HG03159 (cell line): Measurements from ENCODE around the gene FAM89B.

ENCODE experiments used
- ATAC-seq: cut with Tn5 transposase; IDR thresholded peaks from one replicate; pipeline ENCODE4 v1.9.1; 2021; ENCODE audit warnings: mild to moderate bottlenecking, moderate library complexity; ENCODE audit not compliant: unreplicated experiment

Gene FAM89B

DNA sequence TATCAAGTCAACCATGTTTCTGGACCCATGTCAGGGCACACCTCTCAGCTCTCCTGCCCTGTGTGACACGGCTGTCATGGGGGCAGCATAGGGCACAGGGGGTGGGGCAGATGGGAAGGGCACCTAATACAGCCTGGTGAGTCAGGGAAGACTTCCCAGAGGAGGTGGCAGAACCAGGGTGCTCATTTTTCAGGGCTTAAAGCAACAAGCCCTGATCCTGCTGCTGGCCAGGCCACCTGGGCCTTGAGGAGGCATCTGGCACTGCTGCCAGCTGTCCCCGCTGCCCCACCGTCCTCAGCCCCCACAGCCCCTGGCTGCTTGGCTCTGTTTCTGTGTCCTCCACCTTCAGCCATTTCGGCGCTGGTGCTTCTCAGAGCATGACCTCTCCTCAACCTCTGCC lies 37.3 kb downstream of the FAM89B start:
- no peak for ATAC-seq

DNA sequence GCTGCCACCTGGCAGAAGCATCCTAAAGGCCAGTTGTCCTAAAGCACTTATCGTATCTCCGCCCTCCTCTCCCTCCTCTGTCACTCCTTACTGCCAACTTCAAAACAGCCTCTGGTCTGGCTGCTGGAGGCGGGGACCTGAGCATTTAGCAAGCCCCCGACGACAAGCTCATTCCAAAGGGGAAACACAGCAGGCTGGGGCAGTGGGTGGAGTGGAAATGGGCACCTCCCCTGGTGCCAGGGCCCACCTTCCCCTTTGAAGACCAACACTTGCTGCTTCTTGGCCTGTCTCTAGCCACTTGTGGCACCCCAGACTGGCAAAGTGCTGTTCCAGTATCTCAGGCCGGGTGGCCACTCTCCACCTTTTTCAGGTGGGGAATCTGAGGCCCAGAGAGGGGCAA lies 38.1 kb downstream of the FAM89B start:
- no peak for ATAC-seq

DNA sequence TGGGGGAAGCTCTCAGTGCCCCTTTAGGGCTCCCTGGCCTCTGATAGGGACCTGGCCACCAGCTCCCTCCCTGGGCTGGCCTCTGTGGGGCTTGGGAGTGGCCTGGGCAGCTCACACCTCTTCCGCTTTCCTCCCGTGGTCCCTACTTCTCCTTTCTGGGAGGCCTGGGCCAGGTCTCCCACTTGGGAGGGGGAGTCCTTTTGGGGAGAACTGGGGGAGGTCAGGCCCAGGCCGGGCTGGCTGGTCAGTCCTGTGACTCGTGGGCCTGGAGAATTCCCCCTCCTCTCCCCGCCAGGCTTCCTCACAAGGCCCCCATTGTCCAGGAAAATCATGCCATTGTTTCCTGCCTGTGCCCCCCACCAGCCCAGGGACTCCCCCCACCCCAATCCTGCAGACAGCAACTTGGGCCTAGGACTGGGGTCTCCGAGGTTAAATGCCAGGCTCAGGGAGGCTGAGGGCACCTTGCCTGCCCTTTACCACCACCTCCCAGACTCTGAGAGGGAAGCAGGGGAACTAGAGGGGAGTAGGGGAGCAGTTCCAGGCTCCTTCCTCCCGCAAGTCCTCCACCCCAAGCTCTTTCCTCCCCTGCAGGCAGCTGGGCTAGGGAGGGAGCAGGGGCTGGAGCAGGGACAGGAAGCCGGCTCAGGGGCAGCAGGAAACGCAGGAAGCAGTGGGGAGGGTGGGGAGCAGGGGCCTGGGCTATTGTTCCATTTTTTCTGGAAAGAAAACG lies 38.9 kb downstream of the FAM89B start:
- ATAC-seq: no peak

DNA sequence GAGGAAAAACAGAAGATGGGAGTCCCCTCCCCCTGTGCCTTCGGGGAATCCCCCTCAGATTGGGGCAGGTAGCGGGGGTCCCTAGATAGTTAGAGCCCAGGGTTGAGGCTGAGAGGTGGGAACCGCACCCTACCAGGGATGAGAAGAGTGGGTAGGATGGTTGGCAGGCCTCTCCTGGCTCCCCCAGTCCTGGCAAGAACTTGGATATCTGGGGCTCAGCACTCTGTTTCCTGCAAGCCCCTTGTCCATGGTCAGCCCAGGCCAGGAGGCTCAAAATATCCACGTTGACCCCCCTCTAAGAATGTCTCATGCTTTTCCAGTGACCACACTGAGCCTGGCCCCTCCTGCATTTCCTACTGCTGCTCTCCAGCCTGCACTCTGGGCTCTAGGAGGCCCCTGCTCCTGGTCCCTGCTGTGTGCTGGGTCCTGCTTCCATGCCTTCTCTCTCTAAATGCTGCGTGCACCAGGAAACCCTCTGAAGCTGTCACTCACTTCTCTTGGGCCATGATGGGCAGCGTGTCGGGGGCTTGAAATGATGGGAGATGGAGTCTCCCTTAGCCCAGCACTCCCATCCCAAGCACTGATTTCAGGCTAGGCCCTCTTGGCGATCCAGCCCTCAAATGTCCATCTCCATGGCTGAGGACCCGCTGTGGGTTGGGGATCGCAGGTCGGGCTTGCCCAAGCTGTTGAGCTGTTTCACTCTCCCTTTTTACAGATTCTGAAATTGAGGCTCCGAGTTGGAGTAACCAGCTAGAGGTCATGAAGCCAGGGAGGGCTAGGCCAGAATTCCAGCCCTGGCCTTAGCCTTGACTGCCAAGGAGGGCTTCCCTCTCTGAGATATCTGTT lies 39.6 kb downstream of the FAM89B start:
- ATAC-seq: no peak

DNA sequence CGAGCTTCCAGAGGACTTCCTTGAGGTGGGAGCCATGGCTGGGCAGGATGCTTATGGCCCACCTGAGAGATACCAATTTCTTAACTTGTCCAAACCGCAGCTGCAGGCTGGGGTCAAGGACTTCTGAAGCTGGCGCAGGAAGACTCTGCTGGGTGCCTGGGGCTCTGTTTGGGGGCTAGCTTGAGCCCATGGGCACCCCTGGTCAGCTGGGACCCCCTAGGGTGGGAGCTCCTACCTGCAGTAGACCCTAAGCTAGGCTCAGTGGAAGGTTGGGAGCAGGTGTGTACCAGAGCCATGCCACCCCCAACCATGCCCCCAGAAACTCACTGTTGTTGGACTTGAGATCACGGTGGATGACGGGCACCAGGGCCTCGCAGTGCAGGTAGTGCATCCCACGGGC lies 40.4 kb downstream of the FAM89B start:
- no peak for ATAC-seq

DNA sequence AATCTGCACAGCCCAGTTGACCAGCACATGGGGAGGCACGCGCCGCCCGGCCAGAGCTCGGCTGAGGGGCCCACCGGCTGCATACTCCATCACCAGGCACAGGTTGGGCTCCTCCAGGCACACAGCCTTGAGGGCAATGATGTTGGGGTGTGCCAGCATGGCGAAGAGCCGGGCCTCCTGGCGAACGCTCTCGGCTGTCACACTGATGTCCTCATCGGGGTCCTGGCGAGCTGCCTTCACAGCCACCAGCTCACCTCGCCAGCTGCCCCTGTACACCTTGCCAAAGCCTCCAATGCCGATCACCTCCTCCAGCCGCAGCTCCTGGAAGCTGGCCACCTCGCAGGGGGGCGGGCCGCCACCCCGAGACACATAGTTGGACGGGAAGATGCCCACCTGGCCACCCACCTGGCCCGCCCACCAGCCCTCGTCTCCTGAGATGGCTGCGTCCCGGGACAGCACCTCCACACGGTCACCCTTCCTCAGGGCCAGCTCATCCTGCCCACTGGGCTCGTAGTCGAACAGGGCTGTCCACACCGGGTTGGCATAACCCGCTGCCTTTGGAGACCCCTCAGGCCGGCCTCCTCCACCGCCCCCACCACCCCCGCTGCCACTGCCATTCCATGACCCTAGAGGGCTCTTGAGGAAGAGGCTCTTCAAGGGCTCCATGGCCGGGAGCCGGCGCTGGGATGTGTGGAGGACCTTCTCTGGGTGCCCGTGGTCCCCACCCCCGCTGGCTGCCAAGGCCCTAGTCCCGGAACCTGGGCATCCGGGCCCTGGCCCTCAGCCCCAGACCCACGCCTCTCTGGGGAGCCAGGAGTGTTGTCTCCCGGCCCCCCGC lies 41.0 kb downstream of the FAM89B start:
- no peak for ATAC-seq

DNA sequence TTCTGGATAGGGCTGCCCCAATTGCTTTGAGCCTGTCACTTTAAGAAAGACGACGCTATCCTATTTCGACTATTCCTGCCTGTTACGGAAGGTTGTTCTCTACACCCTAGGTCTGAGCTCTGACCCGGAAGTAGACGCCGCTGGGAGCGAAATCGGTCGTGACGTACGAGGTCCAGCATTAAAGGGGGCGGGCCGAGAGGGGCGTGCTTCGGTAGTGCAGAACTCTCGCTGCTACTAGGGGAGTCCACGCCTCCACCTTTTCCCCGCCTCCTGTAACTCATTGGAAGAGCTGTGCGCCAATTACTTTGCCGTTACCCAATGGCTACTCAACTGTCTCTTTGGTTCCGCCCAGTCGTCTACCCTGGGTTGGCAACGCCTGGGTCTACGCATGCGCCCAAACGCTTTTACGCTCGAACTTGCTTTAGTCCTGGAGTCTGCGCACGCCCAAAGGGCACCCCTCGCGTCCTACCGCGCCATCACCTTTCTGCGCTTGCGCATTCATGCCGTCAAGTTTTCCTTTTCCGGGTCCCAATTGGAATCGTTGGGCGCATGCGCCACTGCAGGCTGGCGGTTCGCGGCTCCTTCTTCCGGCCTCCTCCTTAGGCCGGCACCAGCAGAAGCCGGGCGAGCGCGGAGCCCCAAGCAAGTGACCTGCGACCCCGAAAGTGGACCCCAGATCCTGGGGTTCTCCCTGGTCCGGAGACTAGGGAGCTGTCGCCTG lies 43.1 kb downstream of the FAM89B start, which contains the start of gene PCNX3:
TSS of gene PCNX3 (plus strand) at position 548 of the 721 bp plus-strand sequence. CDS start 536 bp downstream, outside the sequence.
- ATAC-seq: peak; percentile 78

DNA sequence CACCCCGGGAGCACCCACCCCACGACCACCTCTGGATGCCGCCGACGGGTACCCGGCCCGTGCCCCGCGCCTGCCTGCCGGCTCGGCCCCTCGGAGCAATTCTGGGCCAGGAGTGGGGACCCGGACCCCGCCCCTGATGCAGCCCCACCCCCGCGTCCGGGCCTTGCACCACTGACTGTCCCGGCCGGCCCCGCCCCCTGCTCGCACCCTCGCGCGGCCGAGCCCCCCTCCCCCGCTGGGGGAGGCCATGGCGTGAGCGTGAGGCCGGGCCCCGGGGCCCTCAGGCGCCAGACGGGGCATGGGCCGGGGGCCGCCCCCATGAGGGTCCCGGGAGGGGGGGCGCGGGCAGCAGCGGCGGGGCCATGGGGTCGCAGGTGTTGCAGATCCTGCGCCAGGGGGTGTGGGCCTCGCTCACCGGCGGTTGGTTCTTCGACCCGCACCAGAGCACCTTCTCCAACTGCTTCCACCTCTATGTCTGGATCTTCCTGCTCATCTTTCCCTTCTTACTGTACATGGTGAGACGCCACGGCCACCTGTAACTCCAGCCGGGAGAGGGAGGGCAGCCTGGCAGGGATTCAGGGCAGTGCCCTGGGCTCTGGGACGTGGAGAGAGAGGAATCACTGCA lies 43.7 kb downstream of the FAM89B start:
- ATAC-seq: peak; percentile 6

DNA sequence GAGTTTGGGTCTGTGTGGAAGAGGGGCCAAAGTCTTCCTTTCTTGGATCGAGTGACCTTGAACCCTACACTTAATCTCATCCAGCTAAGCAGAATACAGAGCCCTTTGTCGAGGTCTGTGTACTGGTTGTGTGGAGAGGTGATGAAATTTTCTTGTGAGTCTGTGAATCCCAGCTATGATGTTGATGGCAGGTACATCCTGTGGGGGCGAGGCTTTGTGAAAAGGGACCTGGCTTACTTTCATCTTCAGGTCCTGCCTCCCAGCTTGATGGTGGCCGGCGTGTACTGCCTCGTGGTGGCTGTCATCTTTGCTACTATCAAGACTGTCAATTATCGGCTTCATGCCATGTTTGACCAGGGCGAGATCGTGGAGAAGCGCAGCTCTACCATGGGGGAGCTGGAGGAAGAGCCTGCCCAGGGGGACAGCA lies 44.2 kb downstream of the FAM89B start:
- ATAC-seq: no peak

DNA sequence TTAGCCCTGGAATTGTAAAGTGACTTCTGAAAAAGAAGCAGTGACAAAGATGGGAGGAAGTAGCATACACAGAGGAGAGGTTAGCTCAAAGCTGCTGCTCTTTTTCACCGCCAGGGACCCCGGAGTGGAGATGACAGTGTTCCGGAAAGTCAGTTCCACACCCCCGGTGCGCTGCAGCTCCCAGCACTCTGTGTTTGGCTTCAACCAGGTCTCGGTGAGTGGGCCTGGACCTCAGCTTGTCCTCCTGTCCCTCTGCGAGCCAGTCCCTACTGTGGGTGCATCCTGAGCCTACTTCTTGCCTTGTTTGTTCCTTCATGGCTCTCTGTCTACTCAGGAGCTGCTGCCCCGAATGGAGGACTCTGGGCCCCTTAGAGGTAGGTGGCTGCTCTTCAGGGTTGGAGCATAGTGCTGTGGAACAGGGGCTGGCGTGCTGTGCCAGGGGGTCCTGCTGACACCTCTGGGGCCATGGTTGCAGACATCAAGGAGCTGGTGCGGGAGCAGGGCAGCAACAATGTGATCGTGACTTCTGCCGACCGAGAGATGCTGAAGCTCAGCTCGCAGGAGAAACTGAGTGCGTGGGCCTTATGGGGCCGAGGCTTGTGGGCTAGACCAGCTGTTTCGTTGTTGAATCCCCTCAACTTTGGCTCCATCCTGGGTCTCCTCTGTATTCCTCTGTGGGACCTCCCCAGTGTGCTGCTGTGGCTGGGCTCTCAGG lies 45.0 kb downstream of the FAM89B start:
- no peak for ATAC-seq

DNA sequence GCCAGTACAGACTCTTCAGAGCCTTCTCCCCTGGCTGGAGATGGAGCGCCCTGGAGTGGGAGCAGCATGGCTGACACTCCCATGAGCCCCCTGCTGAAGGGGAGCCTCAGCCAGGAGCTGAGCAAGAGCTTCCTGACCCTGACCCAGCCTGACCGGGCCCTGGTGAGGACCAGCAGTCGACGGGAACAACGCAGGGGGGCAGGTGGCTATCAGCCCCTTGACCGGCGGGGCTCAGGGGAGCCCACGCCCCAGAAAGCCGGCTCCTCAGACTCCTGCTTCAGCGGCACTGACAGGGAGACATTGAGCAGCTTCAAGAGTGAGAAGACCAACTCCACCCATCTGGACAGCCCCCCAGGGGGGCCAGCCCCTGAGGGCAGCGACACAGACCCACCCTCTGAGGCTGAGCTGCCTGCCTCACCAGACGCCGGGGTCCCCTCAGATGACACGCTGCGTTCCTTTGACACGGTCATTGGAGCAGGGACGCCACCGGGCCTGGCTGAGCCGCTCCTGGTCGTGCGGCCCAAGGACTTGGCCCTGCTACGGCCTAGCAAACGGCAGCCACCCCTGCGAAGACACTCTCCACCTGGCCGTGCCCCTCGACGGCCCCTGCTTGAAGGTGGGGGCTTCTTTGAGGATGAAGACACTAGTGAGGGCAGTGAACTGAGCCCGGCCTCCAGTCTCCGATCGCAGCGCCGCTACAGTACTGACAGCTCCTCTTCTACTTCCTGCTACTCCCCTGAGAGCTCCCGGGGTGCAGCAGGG lies 45.8 kb downstream of the FAM89B start:
- no peak for ATAC-seq

DNA sequence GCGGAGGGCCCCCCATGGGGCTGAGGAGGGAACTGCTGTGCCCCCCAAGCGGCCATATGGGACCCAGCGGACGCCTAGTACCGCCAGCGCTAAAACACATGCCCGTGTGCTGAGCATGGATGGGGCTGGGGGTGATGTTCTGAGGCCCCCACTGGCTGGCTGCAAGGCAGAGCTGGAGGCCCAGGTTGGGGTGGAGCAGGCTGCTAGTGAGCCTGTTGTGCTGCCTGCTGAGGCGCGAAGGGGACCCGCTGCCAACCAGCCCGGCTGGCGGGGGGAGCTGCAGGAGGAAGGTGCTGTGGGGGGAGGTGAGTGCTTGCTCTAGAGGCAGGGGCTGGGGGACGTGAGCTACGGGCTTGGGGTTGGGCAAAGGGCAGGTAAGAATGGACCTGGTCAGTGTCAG lies 46.4 kb downstream of the FAM89B start:
- no peak for ATAC-seq

DNA sequence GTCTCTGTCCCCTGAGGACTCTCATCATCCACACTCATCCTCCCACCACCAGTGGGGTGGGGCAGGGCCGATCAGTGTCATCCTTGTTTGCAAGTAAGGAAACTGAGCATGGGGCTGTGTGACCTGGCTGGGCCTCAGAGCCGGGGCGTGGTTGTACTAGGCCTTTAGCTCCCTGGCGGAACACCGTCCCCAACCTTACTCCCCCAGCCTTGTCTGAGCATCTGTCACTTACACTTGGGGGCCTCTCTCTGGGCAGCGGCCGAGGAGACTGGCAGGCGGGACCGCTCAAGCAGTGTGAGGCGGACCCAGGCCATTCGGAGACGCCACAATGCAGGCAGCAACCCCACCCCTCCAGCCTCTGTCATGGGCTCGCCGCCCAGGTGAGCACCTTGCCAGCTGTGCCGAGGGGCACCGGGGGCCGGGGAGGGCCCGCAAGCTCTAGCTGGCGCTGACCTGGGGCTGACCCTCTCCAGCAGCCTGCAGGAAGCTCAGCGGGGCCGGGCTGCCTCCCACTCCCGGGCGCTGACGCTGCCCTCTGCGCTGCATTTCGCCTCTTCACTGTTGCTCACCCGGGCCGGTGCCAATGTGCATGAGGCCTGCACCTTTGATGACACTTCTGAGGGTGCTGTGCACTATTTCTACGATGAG lies 47.1 kb downstream of the FAM89B start:
- no peak for ATAC-seq

DNA sequence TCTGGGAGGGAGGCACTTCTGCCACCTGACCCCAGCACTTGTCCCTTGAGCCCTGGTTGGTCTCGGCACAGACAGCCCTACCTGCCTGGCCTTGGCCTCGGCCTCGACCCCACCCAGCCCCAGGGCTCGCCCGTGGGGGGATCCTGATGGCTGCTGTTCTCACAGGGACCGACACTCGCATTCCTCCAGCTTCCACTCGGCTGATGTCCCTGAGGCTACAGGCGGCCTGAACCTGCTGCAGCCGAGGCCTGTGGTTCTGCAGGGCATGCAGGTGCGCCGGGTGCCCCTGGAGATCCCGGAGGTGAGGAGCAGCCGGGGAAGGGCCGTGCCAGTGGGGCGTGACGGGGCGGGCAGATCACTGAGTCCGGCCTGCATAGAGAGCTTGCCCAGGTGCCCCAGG lies 48.3 kb downstream of the FAM89B start:
- no peak for ATAC-seq

DNA sequence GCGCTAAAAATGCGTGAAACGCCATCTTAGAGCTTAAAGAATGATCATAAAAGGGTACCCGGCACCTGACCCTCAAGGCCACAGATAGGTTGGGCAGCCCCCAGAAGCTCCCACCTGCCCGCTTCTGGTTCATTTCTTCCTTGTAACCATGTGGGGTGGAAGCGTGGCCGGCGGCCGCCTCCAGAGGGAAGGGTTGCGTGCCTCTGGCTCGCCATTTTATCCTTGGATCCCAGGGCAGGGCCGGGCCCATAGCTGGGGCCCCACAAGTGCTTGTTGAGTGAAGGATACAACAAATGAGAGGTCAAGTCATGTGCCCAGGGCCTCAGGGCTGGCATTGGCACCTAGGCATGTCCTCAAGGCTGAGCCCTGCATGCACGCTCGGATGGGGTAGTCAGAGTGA lies 49.1 kb downstream of the FAM89B start:
- no peak for ATAC-seq

DNA sequence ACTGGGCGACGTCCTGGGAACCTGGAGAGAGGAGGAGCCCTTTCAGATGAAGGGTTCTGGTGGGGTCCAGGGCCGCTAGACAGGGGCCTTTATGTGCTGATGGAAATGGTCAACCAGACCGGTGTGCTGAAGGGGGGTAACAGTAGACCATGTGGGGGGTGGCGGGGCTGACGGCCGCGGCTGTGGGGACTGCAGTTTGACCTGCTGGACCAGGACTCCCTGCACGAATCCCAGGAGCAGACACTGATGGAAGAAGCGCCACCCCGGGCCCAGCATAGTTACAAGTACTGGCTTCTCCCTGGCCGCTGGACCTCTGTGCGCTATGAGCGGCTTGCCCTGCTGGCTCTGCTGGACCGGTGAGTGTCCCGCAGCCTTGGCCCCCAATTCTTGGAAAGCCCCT lies 49.7 kb downstream of the FAM89B start:
- ATAC-seq: no peak

DNA sequence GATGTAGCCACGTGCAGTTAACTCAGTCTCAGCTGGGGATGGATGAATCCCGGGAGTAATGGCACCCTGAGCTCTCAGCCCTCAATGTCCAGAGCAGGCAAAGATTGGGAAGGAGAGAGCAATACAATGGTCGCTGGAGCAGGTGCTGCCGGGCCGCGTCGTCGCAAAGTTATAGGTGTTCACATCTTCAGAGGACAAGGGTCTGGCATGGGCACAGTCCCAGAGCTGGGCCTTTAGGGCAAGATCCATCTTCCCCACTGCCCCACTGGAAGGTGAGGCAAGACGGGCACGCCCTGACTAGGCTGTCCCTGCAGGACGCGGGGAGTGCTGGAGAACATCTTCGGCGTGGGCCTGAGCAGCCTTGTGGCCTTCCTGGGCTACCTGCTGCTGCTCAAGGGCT lies 50.8 kb downstream of the FAM89B start:
- no peak for ATAC-seq
